NCI-H82 treated with DMSO at 0.1 percent for 48 hours (cell line): ENCODE measurements around the gene DCST2.

Source experiments
- DNase-seq: peaks from one replicate; lab custom pipeline; 2025; ENCODE audit not compliant: unreplicated experiment; lab: John Stamatoyannopoulos, UW

Gene DCST2

GRCh38 chr1:155050560-155051341, 17.2 kb upstream of the DCST2 start, which contains the start of gene ADAM15:
Gene ADAM15 (plus strand): TSS chr1:155051316. CDS start chr1:155051387, 71 bp downstream.
- peak; percentile 58 for DNase-seq

GRCh38 chr1:155049651-155050559, 16.3 kb upstream of the DCST2 start:
- no peak for DNase-seq

- no peak for DNase-seq
These were observed 15.1 kb upstream of the DCST2 start for GRCh38 chr1:155048449-155049334.

GRCh38 chr1:155044812-155045657, 11.5 kb upstream of the DCST2 start:
- peak; percentile 73 for DNase-seq

- DNase-seq: no peak
These were observed 10.8 kb upstream of the DCST2 start for GRCh38 chr1:155044365-155044764.

- DNase-seq: no peak
These were observed 10.2 kb upstream of the DCST2 start for GRCh38 chr1:155043793-155044192.

GRCh38 chr1:155043301-155043702, 9.7 kb upstream of the DCST2 start:
- no peak for DNase-seq

- DNase-seq: no peak
These were observed 9.2 kb upstream of the DCST2 start for GRCh38 chr1:155042789-155043188.

- DNase-seq: no peak
These were observed 6.9 kb upstream of the DCST2 start for GRCh38 chr1:155040358-155041093.

- DNase-seq: no peak
These were observed 5.7 kb upstream of the DCST2 start for GRCh38 chr1:155039308-155039669.

GRCh38 chr1:155038602-155039307, 5.2 kb upstream of the DCST2 start:
- DNase-seq: no peak

- no peak for DNase-seq
These were observed 4.4 kb upstream of the DCST2 start for GRCh38 chr1:155037851-155038441.

- no peak for DNase-seq
These were observed 3.5 kb upstream of the DCST2 start for GRCh38 chr1:155037043-155037442.

- no peak for DNase-seq
These were observed 2.4 kb upstream of the DCST2 start for GRCh38 chr1:155035936-155036335.

GRCh38 chr1:155034318-155035208, 982 bp upstream of the DCST2 start:
- DNase-seq: no peak

- no peak for DNase-seq
These were observed 695 bp downstream of the DCST2 start for GRCh38 chr1:155032886-155033285.

- DNase-seq: no peak
These were observed 2.7 kb downstream of the DCST2 start for GRCh38 chr1:155030899-155031298.
